WTC11 (cell line): Measurements from ENCODE around the gene RNF214. TPM values are rescaled to one million over a fixed set of nuclear protein-coding genes. Genes with fewer than 3 reads are reported as not detected.

Experiments used
- ATAC-seq: fragments of 200-7000 bp; cut with Tn5 transposase; 2 replicates; pipeline ENCODE4 v1.10.0; 2021; ENCODE audit warnings: mild to moderate bottlenecking, moderate library complexity
- CTCF ChIA-PET: fragments of 300-600 bp; sonication (Branson Sonifier 250); formaldehyde crosslinking; loops from one replicate; lab custom pipeline; 2021; ENCODE audit warnings: antibody characterized with exemption; lab: Charles Lee
- POLR2A ChIA-PET: fragments of 350-600 bp; sonication (Branson Sonifier 250); formaldehyde crosslinking; loops from one replicate; lab custom pipeline; 2021; ENCODE audit warnings: antibody characterized with exemption; lab: Charles Lee
- DNase-seq: peaks from one replicate; pipeline ENCODE4 v3.0.0; 2021; ENCODE audit warnings: low spot score
- H3K27ac Mint-ChIP-seq: 2 replicates; pipeline ENCODE4 v1.8.0; 2021; ENCODE audit warnings: mixed read lengths
- H3K27me3 Mint-ChIP-seq: 2 replicates; pipeline ENCODE4 v1.8.0; 2021; ENCODE audit warnings: low read depth, mild to moderate bottlenecking, moderate library complexity, mixed read lengths
- H3K36me3 Mint-ChIP-seq: 2 replicates; pipeline ENCODE4 v1.8.0; 2021; ENCODE audit warnings: mixed read lengths
- H3K4me1 Mint-ChIP-seq: 2 replicates; pipeline ENCODE4 v1.8.0; 2022; ENCODE audit warnings: mixed read lengths
- H3K4me3 Mint-ChIP-seq: 2 replicates; pipeline ENCODE4 v1.8.0; 2021; ENCODE audit warnings: mild to moderate bottlenecking, moderate library complexity, mixed read lengths
- H3K9me3 Mint-ChIP-seq: 2 replicates; pipeline ENCODE4 v1.8.0; 2021; ENCODE audit warnings: mixed read lengths
- ATF1 ChIP-seq: sonication (generic); formaldehyde crosslinking; IDR thresholded peaks from 2 replicates; pipeline ENCODE4 v1.8.1; 2023; ENCODE audit warnings: mild to moderate bottlenecking, moderate library complexity, missing genetic modification reagents
- CREM ChIP-seq: sonication (generic); formaldehyde crosslinking; IDR thresholded peaks from 2 replicates; pipeline ENCODE4 v1.8.1; 2022; ENCODE audit warnings: mild to moderate bottlenecking, missing genetic modification reagents, moderate library complexity
- ELF4 ChIP-seq: sonication (generic); formaldehyde crosslinking; IDR thresholded peaks from 2 replicates; pipeline ENCODE4 v1.8.1; 2022; ENCODE audit warnings: low read depth, mild to moderate bottlenecking, moderate library complexity, missing genetic modification reagents
- FOXK1 ChIP-seq: sonication (generic); formaldehyde crosslinking; IDR thresholded peaks from 2 replicates; pipeline ENCODE4 v1.8.0; 2022; ENCODE audit warnings: mild to moderate bottlenecking, moderate library complexity, missing genetic modification reagents
- GRHL2 ChIP-seq: fragments of 250-450 bp; sonication (Bioruptor Pico); IDR thresholded peaks from 2 replicates; pipeline ENCODE4 v1.8.0; 2022; ENCODE audit warnings: mild to moderate bottlenecking, moderate library complexity; ENCODE audit not compliant: insufficient replicate concordance, severe bottlenecking
- KAT7 ChIP-seq: sonication (generic); formaldehyde crosslinking; IDR thresholded peaks from 2 replicates; pipeline ENCODE4 v1.8.1; 2023; ENCODE audit warnings: missing genetic modification reagents, mild to moderate bottlenecking, borderline replicate concordance
- NFE2L1 ChIP-seq: sonication (generic); formaldehyde crosslinking; IDR thresholded peaks from 2 replicates; pipeline ENCODE4 v1.8.1; 2023; ENCODE audit warnings: missing genetic modification reagents
- TCF7 ChIP-seq: sonication (generic); formaldehyde crosslinking; IDR thresholded peaks from 2 replicates; pipeline ENCODE4 v1.8.0; 2022; ENCODE audit warnings: mild to moderate bottlenecking, low read depth, missing genetic modification reagents, moderate library complexity
- TEAD1 ChIP-seq: sonication (generic); formaldehyde crosslinking; IDR thresholded peaks from 2 replicates; pipeline ENCODE4 v1.8.0; 2022; ENCODE audit warnings: mild to moderate bottlenecking, missing genetic modification reagents
- ZNF138 ChIP-seq: sonication (generic); formaldehyde crosslinking; conservative IDR thresholded peaks from 2 replicates; pipeline ENCODE4 v1.8.1; 2022; ENCODE audit warnings: mild to moderate bottlenecking, moderate library complexity, missing genetic modification reagents
- ZNF317 ChIP-seq: sonication (generic); formaldehyde crosslinking; IDR thresholded peaks from 2 replicates; pipeline ENCODE4 v1.8.1; 2023; ENCODE audit warnings: low read depth, mild to moderate bottlenecking, moderate library complexity, missing genetic modification reagents, borderline replicate concordance
- total RNA-seq: library from RNA; stranded (reverse); gene quantifications from 3 replicates; pipeline ENCODE4 v1.2.3, GENCODE V29; 2021
- TF ChIP-seq, protein P1 (sequence below): fragments of 250-450 bp; sonication (Bioruptor Pico); IDR thresholded peaks from 2 replicates; pipeline ENCODE4 v1.9.0; 2021; ENCODE audit warnings: mild to moderate bottlenecking
- TF ChIP-seq, protein P2 (sequence below): sonication (generic); formaldehyde crosslinking; IDR thresholded peaks from 2 replicates; pipeline ENCODE4 v1.8.0; 2022; ENCODE audit warnings: missing genetic modification reagents
- TF ChIP-seq, protein P3 (sequence below): sonication (generic); formaldehyde crosslinking; IDR thresholded peaks from 2 replicates; pipeline ENCODE4 v1.8.1; 2023; ENCODE audit warnings: mild to moderate bottlenecking, moderate library complexity, missing genetic modification reagents
- TF ChIP-seq, protein P4 (sequence below): sonication (generic); formaldehyde crosslinking; IDR thresholded peaks from 2 replicates; pipeline ENCODE4 v1.8.1; 2023; ENCODE audit warnings: mild to moderate bottlenecking, missing genetic modification reagents, moderate library complexity
- TF ChIP-seq, protein P5 (sequence below): sonication (generic); formaldehyde crosslinking; conservative IDR thresholded peaks from 2 replicates; pipeline ENCODE4 v1.8.1; 2023; ENCODE audit warnings: mild to moderate bottlenecking, low read depth, missing genetic modification reagents, moderate library complexity
- TF ChIP-seq, protein P6 (sequence below): fragments of 250-450 bp; sonication (Bioruptor Pico); IDR thresholded peaks from 2 replicates; pipeline ENCODE4 v1.8.0; 2021; ENCODE audit warnings: mild to moderate bottlenecking

Gene RNF214
- total RNA-seq, 1 experiment from 2014 or later: 35.4 TPM

DNA sequence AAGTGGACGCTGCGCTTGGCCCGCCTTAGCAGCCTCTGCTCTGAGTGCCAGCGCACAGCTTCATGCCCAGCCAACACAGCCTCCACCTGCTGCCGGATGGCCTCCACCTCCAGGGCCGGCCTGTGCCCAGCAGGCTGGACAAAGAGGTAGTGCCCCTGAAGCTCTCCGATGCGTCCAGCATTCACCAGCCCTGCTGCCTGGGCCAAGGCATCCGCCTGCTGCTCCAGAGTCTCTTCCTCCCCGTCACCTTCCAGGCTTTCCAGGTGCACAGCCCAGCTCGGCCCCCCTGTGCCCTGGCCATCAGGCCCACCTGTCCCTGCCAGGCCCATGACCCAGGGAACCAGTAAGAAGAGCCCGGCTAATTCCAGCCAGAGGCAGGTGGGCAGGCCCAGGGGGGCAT, 3.1 kb upstream of the RNF214 start:
- CTCF ChIA-PET: interaction anchor here (0.5 to 6.2 kb wide), 2 partner anchors 50 to 91 kb away, joined by 3 to 68 read pairs; partner anchors contain the start of gene SIDT2

DNA sequence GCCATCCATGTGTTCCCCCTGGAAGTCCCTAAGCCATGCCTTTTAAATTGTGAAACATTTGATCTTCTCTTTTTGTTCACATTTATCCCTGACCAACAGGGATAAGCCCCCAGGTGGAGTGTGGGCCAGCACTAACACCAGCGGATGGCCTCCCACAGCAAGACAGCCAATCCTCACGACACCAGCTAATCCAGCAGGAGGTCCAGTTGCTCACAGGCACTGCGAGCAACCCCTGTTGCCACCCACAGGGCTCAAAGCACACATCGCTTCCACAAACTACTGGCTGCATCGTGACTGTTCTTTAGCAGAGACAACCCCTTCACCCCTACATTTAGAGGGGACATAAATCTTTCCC, 2.6 kb upstream of the RNF214 start:
- H3K4me3 Mint-ChIP-seq: no peak overlapping the region; the same call in 1 of the 2 replicates
- H3K27ac Mint-ChIP-seq: peak overlapping the region; percentile 61; the same call in 1 of the 2 replicates
- H3K36me3 Mint-ChIP-seq: peaks cover 5% of the 10 kb centered on the region; the same call in 1 of the 2 replicates
- ChIA-PET CTCF (interaction anchor here (0.5 to 0.6 kb wide), 2 partner anchors 91 kb away, joined by 3 to 8 read pairs; no protein-coding TSS in a partner anchor), POLR2A (no interaction called here)
- no peaks in the 10 kb centered on the region for H3K27me3 Mint-ChIP-seq
- H3K9me3 Mint-ChIP-seq: no peaks in the 10 kb centered on the region
- ATAC-seq (no peak), DNase-seq (no peak)
- TF ChIP-seq ATF1 (CRISPR knock-in tag) (no peak), ZNF317 (CRISPR knock-in tag) (no peak)
- TF ChIP-seq, protein P1, sequence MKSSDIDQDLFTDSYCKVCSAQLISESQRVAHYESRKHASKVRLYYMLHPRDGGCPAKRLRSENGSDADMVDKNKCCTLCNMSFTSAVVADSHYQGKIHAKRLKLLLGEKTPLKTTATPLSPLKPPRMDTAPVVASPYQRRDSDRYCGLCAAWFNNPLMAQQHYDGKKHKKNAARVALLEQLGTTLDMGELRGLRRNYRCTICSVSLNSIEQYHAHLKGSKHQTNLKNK (CRISPR knock-in tag): no peak
- peaks cover 25% of the 10 kb centered on the region for H3K4me1 Mint-ChIP-seq

More for the DNA sequence above, 3.1 kb upstream of the RNF214 start:
- Mint-ChIP-seq H3K27me3 (no peaks in the 10 kb centered on the region), H3K27ac (no peak overlapping the region), H3K9me3 (no peaks in the 10 kb centered on the region), H3K4me1 (peaks cover 25% of the 10 kb centered on the region), H3K4me3 (no peak overlapping the region), H3K36me3 (peaks cover 5% of the 10 kb centered on the region; the same call in 1 of the 2 replicates)
- ATAC-seq: no peak
- TF ChIP-seq ZNF138 (CRISPR knock-in tag) (no peak), TEAD1 (CRISPR knock-in tag) (no peak), TCF7 (CRISPR knock-in tag) (no peak), ATF1 (CRISPR knock-in tag) (no peak), FOXK1 (CRISPR knock-in tag) (no peak), KAT7 (CRISPR knock-in tag) (no peak), GRHL2 (no peak), ELF4 (no peak), NFE2L1 (CRISPR knock-in tag) (no peak), CREM (no peak)
- TF ChIP-seq, protein P2, sequence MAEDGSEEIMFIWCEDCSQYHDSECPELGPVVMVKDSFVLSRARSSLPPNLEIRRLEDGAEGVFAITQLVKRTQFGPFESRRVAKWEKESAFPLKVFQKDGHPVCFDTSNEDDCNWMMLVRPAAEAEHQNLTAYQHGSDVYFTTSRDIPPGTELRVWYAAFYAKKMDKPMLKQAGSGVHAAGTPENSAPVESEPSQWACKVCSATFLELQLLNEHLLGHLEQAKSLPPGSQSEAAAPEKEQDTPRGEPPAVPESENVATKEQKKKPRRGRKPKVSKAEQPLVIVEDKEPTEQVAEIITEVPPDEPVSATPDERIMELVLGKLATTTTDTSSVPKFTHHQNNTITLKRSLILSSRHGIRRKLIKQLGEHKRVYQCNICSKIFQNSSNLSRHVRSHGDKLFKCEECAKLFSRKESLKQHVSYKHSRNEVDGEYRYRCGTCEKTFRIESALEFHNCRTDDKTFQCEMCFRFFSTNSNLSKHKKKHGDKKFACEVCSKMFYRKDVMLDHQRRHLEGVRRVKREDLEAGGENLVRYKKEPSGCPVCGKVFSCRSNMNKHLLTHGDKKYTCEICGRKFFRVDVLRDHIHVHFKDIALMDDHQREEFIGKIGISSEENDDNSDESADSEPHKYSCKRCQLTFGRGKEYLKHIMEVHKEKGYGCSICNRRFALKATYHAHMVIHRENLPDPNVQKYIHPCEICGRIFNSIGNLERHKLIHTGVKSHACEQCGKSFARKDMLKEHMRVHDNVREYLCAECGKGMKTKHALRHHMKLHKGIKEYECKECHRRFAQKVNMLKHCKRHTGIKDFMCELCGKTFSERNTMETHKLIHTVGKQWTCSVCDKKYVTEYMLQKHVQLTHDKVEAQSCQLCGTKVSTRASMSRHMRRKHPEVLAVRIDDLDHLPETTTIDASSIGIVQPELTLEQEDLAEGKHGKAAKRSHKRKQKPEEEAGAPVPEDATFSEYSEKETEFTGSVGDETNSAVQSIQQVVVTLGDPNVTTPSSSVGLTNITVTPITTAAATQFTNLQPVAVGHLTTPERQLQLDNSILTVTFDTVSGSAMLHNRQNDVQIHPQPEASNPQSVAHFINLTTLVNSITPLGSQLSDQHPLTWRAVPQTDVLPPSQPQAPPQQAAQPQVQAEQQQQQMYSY (CRISPR knock-in tag): no peak
- TF ChIP-seq, protein P3, sequence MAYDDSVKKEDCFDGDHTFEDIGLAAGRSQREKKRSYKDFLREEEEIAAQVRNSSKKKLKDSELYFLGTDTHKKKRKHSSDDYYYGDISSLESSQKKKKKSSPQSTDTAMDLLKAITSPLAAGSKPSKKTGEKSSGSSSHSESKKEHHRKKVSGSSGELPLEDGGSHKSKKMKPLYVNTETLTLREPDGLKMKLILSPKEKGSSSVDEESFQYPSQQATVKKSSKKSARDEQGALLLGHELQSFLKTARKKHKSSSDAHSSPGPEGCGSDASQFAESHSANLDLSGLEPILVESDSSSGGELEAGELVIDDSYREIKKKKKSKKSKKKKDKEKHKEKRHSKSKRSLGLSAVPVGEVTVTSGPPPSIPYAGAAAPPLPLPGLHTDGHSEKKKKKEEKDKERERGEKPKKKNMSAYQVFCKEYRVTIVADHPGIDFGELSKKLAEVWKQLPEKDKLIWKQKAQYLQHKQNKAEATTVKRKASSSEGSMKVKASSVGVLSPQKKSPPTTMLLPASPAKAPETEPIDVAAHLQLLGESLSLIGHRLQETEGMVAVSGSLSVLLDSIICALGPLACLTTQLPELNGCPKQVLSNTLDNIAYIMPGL (CRISPR knock-in tag): no peak
- TF ChIP-seq, protein P4, sequence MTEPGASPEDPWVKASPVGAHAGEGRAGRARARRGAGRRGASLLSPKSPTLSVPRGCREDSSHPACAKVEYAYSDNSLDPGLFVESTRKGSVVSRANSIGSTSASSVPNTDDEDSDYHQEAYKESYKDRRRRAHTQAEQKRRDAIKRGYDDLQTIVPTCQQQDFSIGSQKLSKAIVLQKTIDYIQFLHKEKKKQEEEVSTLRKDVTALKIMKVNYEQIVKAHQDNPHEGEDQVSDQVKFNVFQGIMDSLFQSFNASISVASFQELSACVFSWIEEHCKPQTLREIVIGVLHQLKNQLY (CRISPR knock-in tag): no peak
- TF ChIP-seq, protein P5, sequence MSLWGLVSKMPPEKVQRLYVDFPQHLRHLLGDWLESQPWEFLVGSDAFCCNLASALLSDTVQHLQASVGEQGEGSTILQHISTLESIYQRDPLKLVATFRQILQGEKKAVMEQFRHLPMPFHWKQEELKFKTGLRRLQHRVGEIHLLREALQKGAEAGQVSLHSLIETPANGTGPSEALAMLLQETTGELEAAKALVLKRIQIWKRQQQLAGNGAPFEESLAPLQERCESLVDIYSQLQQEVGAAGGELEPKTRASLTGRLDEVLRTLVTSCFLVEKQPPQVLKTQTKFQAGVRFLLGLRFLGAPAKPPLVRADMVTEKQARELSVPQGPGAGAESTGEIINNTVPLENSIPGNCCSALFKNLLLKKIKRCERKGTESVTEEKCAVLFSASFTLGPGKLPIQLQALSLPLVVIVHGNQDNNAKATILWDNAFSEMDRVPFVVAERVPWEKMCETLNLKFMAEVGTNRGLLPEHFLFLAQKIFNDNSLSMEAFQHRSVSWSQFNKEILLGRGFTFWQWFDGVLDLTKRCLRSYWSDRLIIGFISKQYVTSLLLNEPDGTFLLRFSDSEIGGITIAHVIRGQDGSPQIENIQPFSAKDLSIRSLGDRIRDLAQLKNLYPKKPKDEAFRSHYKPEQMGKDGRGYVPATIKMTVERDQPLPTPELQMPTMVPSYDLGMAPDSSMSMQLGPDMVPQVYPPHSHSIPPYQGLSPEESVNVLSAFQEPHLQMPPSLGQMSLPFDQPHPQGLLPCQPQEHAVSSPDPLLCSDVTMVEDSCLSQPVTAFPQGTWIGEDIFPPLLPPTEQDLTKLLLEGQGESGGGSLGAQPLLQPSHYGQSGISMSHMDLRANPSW (CRISPR knock-in tag): no peak
- TF ChIP-seq, protein P6, sequence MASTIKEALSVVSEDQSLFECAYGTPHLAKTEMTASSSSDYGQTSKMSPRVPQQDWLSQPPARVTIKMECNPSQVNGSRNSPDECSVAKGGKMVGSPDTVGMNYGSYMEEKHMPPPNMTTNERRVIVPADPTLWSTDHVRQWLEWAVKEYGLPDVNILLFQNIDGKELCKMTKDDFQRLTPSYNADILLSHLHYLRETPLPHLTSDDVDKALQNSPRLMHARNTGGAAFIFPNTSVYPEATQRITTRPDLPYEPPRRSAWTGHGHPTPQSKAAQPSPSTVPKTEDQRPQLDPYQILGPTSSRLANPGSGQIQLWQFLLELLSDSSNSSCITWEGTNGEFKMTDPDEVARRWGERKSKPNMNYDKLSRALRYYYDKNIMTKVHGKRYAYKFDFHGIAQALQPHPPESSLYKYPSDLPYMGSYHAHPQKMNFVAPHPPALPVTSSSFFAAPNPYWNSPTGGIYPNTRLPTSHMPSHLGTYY (CRISPR knock-in tag): no peak
- POLR2A ChIA-PET: no interaction called here
- no peak for DNase-seq
